Endodermal cell (in vitro differentiated cells): ENCODE measurements around the gene TSR1. TPM values are rescaled to one million over a fixed set of nuclear protein-coding genes. Genes with fewer than 3 reads are reported as not detected.

ENCODE experiments used
- DNase-seq: peaks from one replicate; pipeline ENCODE4 v3.0.0-alpha.2; 2017
- H3K27ac ChIP-seq: 2 replicates; pipeline ENCODE4 v1.5.1; 2013; ENCODE audit warnings: mild to moderate bottlenecking, low read depth, low read length, moderate library complexity
- H3K27me3 ChIP-seq: 2 replicates; pipeline ENCODE4 v1.6.1; 2013; ENCODE audit warnings: mild to moderate bottlenecking, low read length, moderate library complexity; ENCODE audit not compliant: insufficient read depth, control insufficient read depth, poor library complexity, severe bottlenecking
- H3K36me3 ChIP-seq: 2 replicates; pipeline ENCODE4 v1.7.0; 2013; ENCODE audit warnings: mild to moderate bottlenecking, low read length, moderate library complexity; ENCODE audit not compliant: control insufficient read depth, insufficient read depth
- H3K4me1 ChIP-seq: one replicate; pipeline ENCODE4 v1.7.0; 2013; ENCODE audit warnings: low read length; ENCODE audit not compliant: control insufficient read depth, insufficient read depth
- H3K4me3 ChIP-seq: 2 replicates; pipeline ENCODE4 v1.5.1; 2013; ENCODE audit warnings: mild to moderate bottlenecking, low read length, moderate library complexity
- H3K9ac ChIP-seq: 2 replicates; pipeline ENCODE4 v1.6.1; 2013; ENCODE audit warnings: mild to moderate bottlenecking, low read length, moderate library complexity; ENCODE audit not compliant: poor library complexity, severe bottlenecking; ENCODE audit errors: extremely low read depth
- H3K9me3 ChIP-seq: 2 replicates; pipeline ENCODE4 v1.6.1; 2013; ENCODE audit warnings: mild to moderate bottlenecking, low read length, moderate library complexity; ENCODE audit not compliant: control insufficient read depth
- H3K27ac Mint-ChIP-seq: 2 replicates; pipeline ENCODE4 v1.8.0; 2020; ENCODE audit warnings: mixed read lengths
- H3K27me3 Mint-ChIP-seq: 2 replicates; pipeline ENCODE4 v1.8.0; 2021; ENCODE audit warnings: mild to moderate bottlenecking, mixed read lengths; ENCODE audit not compliant: insufficient read depth
- H3K36me3 Mint-ChIP-seq: 2 replicates; pipeline ENCODE4 v1.8.0; 2020; ENCODE audit warnings: low read depth, mixed read lengths
- H3K4me1 Mint-ChIP-seq: 2 replicates; pipeline ENCODE4 v1.8.0; 2020; ENCODE audit warnings: mixed read lengths
- H3K4me3 Mint-ChIP-seq: 2 replicates; pipeline ENCODE4 v1.8.0; 2020; ENCODE audit warnings: mild to moderate bottlenecking, moderate library complexity, mixed read lengths
- H3K9me3 Mint-ChIP-seq: 2 replicates; pipeline ENCODE4 v1.8.0; 2020; ENCODE audit warnings: mild to moderate bottlenecking, mixed read lengths
- CTCF ChIP-seq: fragments of 200-600 bp; sonication (generic); conservative IDR thresholded peaks from 2 replicates; pipeline ENCODE4 v1.5.0; 2021; ENCODE audit warnings: antibody characterized with exemption, mild to moderate bottlenecking
- WGBS, 2 experiments: methylation state at CpG; one replicate each; pipeline versions ENCODE4 v1.1.5 to v1.1.7; 2013; ENCODE audit warnings: missing lambda C conversion rate in 2 of 2, mixed read lengths in 1 of 2; ENCODE audit not compliant: insufficient coverage in 1 of 2, insufficient read length in 1 of 2; 5-methylcytosine and 5-hydroxymethylcytosine counted together
- total RNA-seq, 2 donors: library from RNA; stranded (reverse); fragmentation: NEBNext Ultra II Directional in 1 of 2; extraction: Animal tissue kit (Norgen Biotek cat#: 25700) in 1 of 2; gene quantifications; 2 replicates in 1 of 2; 3 replicates in 1 of 2; pipeline ENCODE4 v1.2.1, GENCODE V29; 2021

The TSR1 gene
- total RNA-seq, 2 donors from 2014 or later = 40.1 to 43.3 TPM

DNA sequence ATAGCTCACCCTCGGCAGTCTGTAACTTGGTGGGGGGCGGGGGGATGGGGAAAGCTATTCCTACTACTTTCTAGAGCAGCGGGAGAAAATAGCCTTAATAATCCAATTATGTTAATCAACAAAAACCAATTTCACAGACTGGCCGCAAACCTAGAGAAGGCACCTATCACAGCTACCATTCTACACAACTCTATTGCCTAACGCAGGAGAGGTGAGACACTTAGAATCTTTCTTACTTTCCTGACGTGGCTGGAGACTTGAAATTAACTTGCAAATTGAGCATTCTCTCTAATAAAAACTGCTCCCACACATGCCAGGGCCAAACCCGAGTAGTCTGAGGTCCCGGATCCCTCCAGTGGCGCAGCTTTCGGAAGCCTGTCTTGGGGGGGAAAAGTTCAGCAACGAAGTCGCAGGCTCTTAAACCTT lies 33.5 kb downstream of the TSR1 start:
- H3K27ac Mint-ChIP-seq = peak overlapping the region; percentile 95
- Histone ChIP-seq H3K27ac (peak overlapping the region; percentile 87), H3K9me3 (no peaks in the 10 kb centered on the region), H3K9ac (peak overlapping the region; percentile 98), H3K4me1 (peaks cover 13% of the 10 kb centered on the region), H3K36me3 (peaks cover 39% of the 10 kb centered on the region), H3K27me3 (no peaks in the 10 kb centered on the region), H3K4me3 (peak overlapping the region; percentile 98)
- peak overlapping the region; percentile 90 for H3K4me3 Mint-ChIP-seq
- no peak for TF ChIP-seq CTCF
- H3K27me3 Mint-ChIP-seq = no peaks in the 10 kb centered on the region
- H3K4me1 Mint-ChIP-seq = peaks cover 22% of the 10 kb centered on the region
- no peaks in the 10 kb centered on the region for H3K9me3 Mint-ChIP-seq
- H3K36me3 Mint-ChIP-seq = peaks cover 37% of the 10 kb centered on the region
- WGBS, 2 experiments = 0% methylated on average over 7 to 11 of the region's 12 CpGs
- peak; percentile 73 for DNase-seq

- no peak overlapping the region for H3K27ac Mint-ChIP-seq
These were observed 36.5 kb downstream of the TSR1 start for GRCh38 chr17:2299756-2300155.

GRCh38 chr17:2299136-2299535 lies 37.1 kb downstream of the TSR1 start:
- H3K27me3 Mint-ChIP-seq = no peaks in the 10 kb centered on the region
- Histone ChIP-seq H3K27me3 (no peaks in the 10 kb centered on the region), H3K4me3 (peak overlapping the region; percentile 56), H3K4me1 (peaks cover 13% of the 10 kb centered on the region), H3K36me3 (peaks cover 75% of the 10 kb centered on the region), H3K9ac (no peak overlapping the region), H3K9me3 (no peaks in the 10 kb centered on the region), H3K27ac (no peak overlapping the region)
- no peak for DNase-seq
- H3K4me3 Mint-ChIP-seq = no peak overlapping the region
- peaks cover 66% of the 10 kb centered on the region for H3K36me3 Mint-ChIP-seq
- 95 to 98% methylated on average over 11 to 12 of the region's 12 CpGs for WGBS, 2 experiments
- no peak overlapping the region for H3K27ac Mint-ChIP-seq
- TF ChIP-seq CTCF = no peak
- H3K4me1 Mint-ChIP-seq = peaks cover 45% of the 10 kb centered on the region
- no peaks in the 10 kb centered on the region for H3K9me3 Mint-ChIP-seq

More at GRCh38 chr17:2299756-2300155, 36.5 kb downstream of the TSR1 start:
- Mint-ChIP-seq H3K27me3 (no peaks in the 10 kb centered on the region), H3K36me3 (peaks cover 60% of the 10 kb centered on the region), H3K9me3 (no peaks in the 10 kb centered on the region), H3K4me3 (no peak overlapping the region), H3K4me1 (peaks cover 40% of the 10 kb centered on the region)
- no peaks in the 10 kb centered on the region for H3K9me3 ChIP-seq
- no peaks in the 10 kb centered on the region for H3K27me3 ChIP-seq
- WGBS, 2 experiments = 94 to 96% methylated on average over 19 to 22 of the region's 22 CpGs
- H3K27ac ChIP-seq = no peak overlapping the region
- peaks cover 69% of the 10 kb centered on the region for H3K36me3 ChIP-seq
- no peak for TF ChIP-seq CTCF
- no peak overlapping the region for H3K9ac ChIP-seq
- H3K4me1 ChIP-seq = peaks cover 13% of the 10 kb centered on the region
- no peak overlapping the region for H3K4me3 ChIP-seq
- no peak for DNase-seq
